ENCODE data around the gene PRKCE. TPM values are rescaled to one million over a fixed set of nuclear protein-coding genes. Genes with fewer than 3 reads are reported as not detected.

PRKCE gene
- total and polyA plus RNA-seq, 2 donors (not counting 1 experiment from before 2014, with no cell fraction given) = 23.6 to 271 TPM

GRCh38 chr2:46120792-46121555 is 469.5 kb downstream of the PRKCE start:
- H3K4me3 Mint-ChIP-seq = no peak overlapping the region
- Histone ChIP-seq H3K27me3 (replicated peaks in 1 of 4; ENCODE audit: control extremely low read depth in 1 of 4, control insufficient read depth in 3 of 4, insufficient read depth in 4 of 4, low read length in 3 of 4) (no peaks in the 10 kb centered on the region), H2AFZ (ENCODE audit: insufficient read depth, low read depth, low read length, poor library complexity, severe bottlenecking) (no peak overlapping the region), H3K9me3 (ENCODE audit: control extremely low read depth in 1 of 3, control insufficient read depth in 2 of 3, insufficient read depth in 1 of 3, low read length in 2 of 3) (no peaks in the 10 kb centered on the region), H4K20me1 (ENCODE audit: control insufficient read depth, insufficient read depth, low read length, poor library complexity, severe bottlenecking) (no peaks in the 10 kb centered on the region), H3K9ac (ENCODE audit: low read length) (no peak overlapping the region), H3K36me3 (replicated peaks in 1 of 2; ENCODE audit: control extremely low read depth in 1 of 2, control insufficient read depth in 1 of 2, extremely low read depth in 1 of 2, insufficient read depth in 2 of 2, low read length in 1 of 2) (peaks cover 0 to 6% of the 10 kb centered on the region in 2 experiments), H3K4me1 (ENCODE audit: control insufficient read depth in 2 of 2, insufficient read depth in 2 of 2, low read length in 2 of 2) (no peaks in the 10 kb centered on the region), H3K4me3 (ENCODE audit: control extremely low read depth in 1 of 5, extremely low read depth in 1 of 5, insufficient read depth in 1 of 5, low read depth in 2 of 5, low read length in 4 of 5) (no peak overlapping the region), H3K27ac (ENCODE audit: low read length in 2 of 2) (no peak overlapping the region), H3K4me2 (replicated peaks; ENCODE audit: low read depth, low read length, poor library complexity, severe bottlenecking) (no peak overlapping the region), H3K79me2 (ENCODE audit: control insufficient read depth, insufficient read depth, low read length) (no peaks in the 10 kb centered on the region)
- ATAC-seq (ENCODE audit: low read depth) (no peak), DNase-seq (no peak)
- no peaks in the 10 kb centered on the region for H3K4me1 Mint-ChIP-seq
- no peak for TF ChIP-seq CTCF (IDR thresholded peaks at IDR 0.05)
- TF ChIP-seq EZH2 (IDR thresholded peaks at IDR 0.05; ENCODE audit: borderline replicate concordance, insufficient read depth, low read depth, low read length, poor library complexity, severe bottlenecking) = no peak
- POLR2A ChIA-PET = no interaction called here
- H3K27me3 Mint-ChIP-seq = no peaks in the 10 kb centered on the region
- intact Hi-C loops (cut with micrococcal nuclease) = no loop called here
- WGBS (ENCODE audit: insufficient coverage) = 29% methylated on average over 2 of the region's 5 CpGs
- no peak overlapping the region for H3K27ac Mint-ChIP-seq
- no peaks in the 10 kb centered on the region for H3K9me3 Mint-ChIP-seq (ENCODE audit: insufficient read depth)
- CTCF ChIA-PET = interaction anchor here (0.9 kb wide), 1 partner anchor 8 kb away, joined by 3 read pairs; no protein-coding TSS in a partner anchor

- Mint-ChIP-seq H3K27ac (no peak overlapping the region), H3K4me1 (no peaks in the 10 kb centered on the region), H3K4me3 (no peak overlapping the region), H3K9me3 (ENCODE audit: insufficient read depth) (no peaks in the 10 kb centered on the region), H3K27me3 (no peaks in the 10 kb centered on the region)
- DNase-seq = no peak
- H3K4me2 ChIP-seq (replicated peaks; ENCODE audit: low read depth, low read length, poor library complexity, severe bottlenecking) = no peak overlapping the region
- H3K36me3 ChIP-seq (replicated peaks in 1 of 2; ENCODE audit: control extremely low read depth in 1 of 2, control insufficient read depth in 1 of 2, extremely low read depth in 1 of 2, insufficient read depth in 2 of 2, low read length in 1 of 2) = no peaks in the 10 kb centered on the region
- TF ChIP-seq EZH2 (IDR thresholded peaks at IDR 0.05; ENCODE audit: borderline replicate concordance, insufficient read depth, low read depth, low read length, poor library complexity, severe bottlenecking) = no peak
- TF ChIP-seq CTCF (IDR thresholded peaks at IDR 0.05) = no peak
- WGBS (ENCODE audit: insufficient coverage) = 100% methylated on average over 2 of the region's 5 CpGs
- H3K4me1 ChIP-seq (ENCODE audit: control insufficient read depth in 2 of 2, insufficient read depth in 2 of 2, low read length in 2 of 2) = no peaks in the 10 kb centered on the region
- ATAC-seq (ENCODE audit: low read depth) = no peak
- H3K27ac ChIP-seq (ENCODE audit: low read length in 2 of 2) = no peak overlapping the region
- no peak overlapping the region for H2AFZ ChIP-seq (ENCODE audit: insufficient read depth, low read depth, low read length, poor library complexity, severe bottlenecking)
- H3K9ac ChIP-seq (ENCODE audit: low read length) = no peak overlapping the region
- no peaks in the 10 kb centered on the region for H3K27me3 ChIP-seq (replicated peaks in 1 of 4; ENCODE audit: control extremely low read depth in 1 of 4, control insufficient read depth in 3 of 4, insufficient read depth in 4 of 4, low read length in 3 of 4)
- CTCF ChIA-PET = interaction anchor here (0.6 kb wide), 1 partner anchor 1613 kb away, joined by 3 read pairs; no protein-coding TSS in a partner anchor
- H3K79me2 ChIP-seq (ENCODE audit: control insufficient read depth, insufficient read depth, low read length) = no peaks in the 10 kb centered on the region
- H3K9me3 ChIP-seq (ENCODE audit: control extremely low read depth in 1 of 3, control insufficient read depth in 2 of 3, insufficient read depth in 1 of 3, low read length in 2 of 3) = no peaks in the 10 kb centered on the region
- intact Hi-C loops (cut with micrococcal nuclease) = no loop called here
- POLR2A ChIA-PET = no interaction called here
- no peaks in the 10 kb centered on the region for H4K20me1 ChIP-seq (ENCODE audit: control insufficient read depth, insufficient read depth, low read length, poor library complexity, severe bottlenecking)
- no peak overlapping the region for H3K4me3 ChIP-seq (ENCODE audit: control extremely low read depth in 1 of 5, extremely low read depth in 1 of 5, insufficient read depth in 1 of 5, low read depth in 2 of 5, low read length in 4 of 5)
These were observed 471.0 kb downstream of the PRKCE start for GRCh38 chr2:46122318-46122976.
